Ovary (tissue), 3 donors: ENCODE data around the gene KCNMB1.

Experiments
- EP300 ChIP-seq: sonication (generic); formaldehyde crosslinking; IDR thresholded peaks from one replicate; pipeline ENCODE4 v1.6.1; 2017; ENCODE audit warnings: antibody characterized with exemption
- TF ChIP-seq, protein P1 (sequence below), 3 donors: fragments of 450-650 bp in 2 of 3; fragments of 200-600 bp in 1 of 3; IDR thresholded peaks; one replicate each; pipeline versions ENCODE4 v1.5.1 to v1.8.0; 2016 to 2022; ENCODE audit warnings: antibody characterized with exemption in 3 of 3, mild to moderate bottlenecking in 1 of 3
- donor health status: DM: no; HTN: no; CAD: no.

DNA sequence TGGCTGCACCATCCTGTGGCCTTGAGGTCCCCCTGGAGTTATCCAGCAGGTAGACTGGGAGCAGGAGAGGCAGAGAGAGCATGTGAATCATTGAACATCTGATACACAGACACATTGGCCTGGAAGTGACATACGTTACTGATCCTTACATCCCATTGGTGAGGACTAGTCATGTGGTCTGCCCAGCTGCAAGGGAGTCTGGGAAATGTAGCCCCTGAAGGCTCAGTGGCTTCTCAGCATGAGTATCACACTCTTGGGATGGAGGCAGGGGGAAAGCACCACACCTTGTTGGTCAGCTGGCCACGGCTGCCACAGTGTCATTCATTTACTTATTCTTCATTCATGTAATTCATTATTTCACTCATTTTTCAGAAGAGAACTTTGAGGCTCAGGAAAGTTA is 13.3 kb upstream of the KCNMB1 start:
- TF ChIP-seq, protein P1, sequence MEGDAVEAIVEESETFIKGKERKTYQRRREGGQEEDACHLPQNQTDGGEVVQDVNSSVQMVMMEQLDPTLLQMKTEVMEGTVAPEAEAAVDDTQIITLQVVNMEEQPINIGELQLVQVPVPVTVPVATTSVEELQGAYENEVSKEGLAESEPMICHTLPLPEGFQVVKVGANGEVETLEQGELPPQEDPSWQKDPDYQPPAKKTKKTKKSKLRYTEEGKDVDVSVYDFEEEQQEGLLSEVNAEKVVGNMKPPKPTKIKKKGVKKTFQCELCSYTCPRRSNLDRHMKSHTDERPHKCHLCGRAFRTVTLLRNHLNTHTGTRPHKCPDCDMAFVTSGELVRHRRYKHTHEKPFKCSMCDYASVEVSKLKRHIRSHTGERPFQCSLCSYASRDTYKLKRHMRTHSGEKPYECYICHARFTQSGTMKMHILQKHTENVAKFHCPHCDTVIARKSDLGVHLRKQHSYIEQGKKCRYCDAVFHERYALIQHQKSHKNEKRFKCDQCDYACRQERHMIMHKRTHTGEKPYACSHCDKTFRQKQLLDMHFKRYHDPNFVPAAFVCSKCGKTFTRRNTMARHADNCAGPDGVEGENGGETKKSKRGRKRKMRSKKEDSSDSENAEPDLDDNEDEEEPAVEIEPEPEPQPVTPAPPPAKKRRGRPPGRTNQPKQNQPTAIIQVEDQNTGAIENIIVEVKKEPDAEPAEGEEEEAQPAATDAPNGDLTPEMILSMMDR (IDR thresholded peaks at IDR 0.05): no peak
- TF ChIP-seq EP300: no peak
